H1 (cell line): ENCODE measurements around the gene KIFC1. TPM values are rescaled to one million over a fixed set of nuclear protein-coding genes. Genes with fewer than 3 reads are reported as not detected.

Experiments
- BRCA1 ChIP-seq: IDR thresholded peaks from 2 replicates; pipeline ENCODE4 v1.6.1; 2012; ENCODE audit warnings: low read depth, low read length, improper control_type of control experiment
- KDM1A ChIP-seq: fragments of 200-600, 300-600 bp; sonication (generic); IDR thresholded peaks from 2 replicates; pipeline ENCODE4 v1.7.1; 2016; ENCODE audit warnings: mild to moderate bottlenecking, low read length, borderline replicate concordance
- RAD21 ChIP-seq, 2 experiments: IDR thresholded peaks in 1 of 2; conservative IDR thresholded peaks in 1 of 2; 2 replicates each; pipeline ENCODE4 v1.6.1; 2011; ENCODE audit warnings: low read depth in 2 of 2, low read length in 2 of 2, improper control_type of control experiment in 1 of 2, inconsistent platforms in 1 of 2, mild to moderate bottlenecking in 1 of 2, moderate library complexity in 1 of 2
- polyA plus RNA-seq, 7 experiments: library from polyadenylated mRNA; depleted of rRNA in 3 of 7; stranded (reverse) in 5 of 7; unstranded in 2 of 7; fragments of >200 nt in 5 of 7; fragments of 200-250 nt in 2 of 7; gene quantifications; 1 replicate in 5 of 7; 2 replicates in 1 of 7; 4 replicates in 1 of 7; pipeline versions ENCODE4 v1.2.1 to v1.2.3, GENCODE V29; 2011 to 2013; ENCODE audit warnings: missing spikeins in 2 of 7, mixed read lengths in 2 of 7
- total RNA-seq: library from RNA; stranded (reverse); fragmentation: NEBNext Ultra II Directional; extraction: Animal tissue kit (Norgen Biotek cat#: 25700); gene quantifications from 2 replicates; pipeline ENCODE4 v1.2.1, GENCODE V29; 2021

Gene KIFC1
- total and polyA plus RNA-seq, 2 of the 8 experiments (the other 6 are each of a cell fraction or from before 2014, with no cell fraction given): 46.6 to 64.3 TPM

GRCh38 chr6:33414592-33415271 lies 23.1 kb downstream of the KIFC1 start (continued):
- peak in 1 of 2 experiments; percentile 28; a peak in 1 of 4 replicates for TF ChIP-seq RAD21 (IDR thresholded peaks at IDR 0.05 in 1 of 2, conservative IDR thresholded peaks at IDR 0.05 in 1 of 2; ENCODE audit: low read depth in 2 of 2, low read length in 2 of 2)
- no peak for TF ChIP-seq KDM1A
- no peak for TF ChIP-seq BRCA1
